VCaP (cell line): ENCODE data around the gene IGFBP4.

Source experiments
- H3K27ac ChIP-seq: fragments of 450-650 bp; 2 replicates; pipeline ENCODE4 v1.5.1; 2017
- CTCF ChIP-seq: fragments of 450-650 bp; conservative IDR thresholded peaks from 2 replicates; pipeline ENCODE4 v1.5.1; 2017; ENCODE audit warnings: mild to moderate bottlenecking, moderate library complexity

IGFBP4 gene

GRCh38 chr17:40470932-40471828 is 27.9 kb downstream of the IGFBP4 start:
- TF ChIP-seq CTCF = no peak
- no peak overlapping the region for H3K27ac ChIP-seq

- TF ChIP-seq CTCF = no peak
- no peak overlapping the region for H3K27ac ChIP-seq
These were observed 28.8 kb downstream of the IGFBP4 start for GRCh38 chr17:40471846-40472732.

- TF ChIP-seq CTCF = no peak
- H3K27ac ChIP-seq = no peak overlapping the region
These were observed 29.6 kb downstream of the IGFBP4 start for GRCh38 chr17:40472733-40473452.

GRCh38 chr17:40473573-40474365 is 30.5 kb downstream of the IGFBP4 start:
- H3K27ac ChIP-seq = no peak overlapping the region
- no peak for TF ChIP-seq CTCF

GRCh38 chr17:40474419-40475002 is 31.3 kb downstream of the IGFBP4 start:
- no peak for TF ChIP-seq CTCF

GRCh38 chr17:40475234-40475908 is 32.1 kb downstream of the IGFBP4 start:
- no peak for TF ChIP-seq CTCF
- no peak overlapping the region for H3K27ac ChIP-seq

More at GRCh38 chr17:40474419-40475002, 31.3 kb downstream of the IGFBP4 start:
- H3K27ac ChIP-seq = no peak overlapping the region
